Transverse colon (tissue), 3 donors: ENCODE measurements around the gene SON.

ENCODE experiments used
- CTCF ChIP-seq, 5 experiments: fragments of 200-600 bp in 3 of 5; fragments of 450-650 bp in 2 of 5; sonication (generic) in 3 of 5; IDR thresholded peaks; 1 replicate in 2 of 5; 2 replicates in 3 of 5; pipeline ENCODE4 v1.5.1; 2016 to 2017; ENCODE audit warnings: antibody characterized with exemption in 5 of 5, inconsistent platforms in 3 of 5, mild to moderate bottlenecking in 2 of 5, moderate library complexity in 1 of 5
- POLR2A ChIP-seq: fragments of 450-650 bp; IDR thresholded peaks from one replicate; pipeline ENCODE4 v1.6.1; 2016; ENCODE audit warnings: antibody characterized with exemption, mild to moderate bottlenecking, moderate library complexity

- no peak for TF ChIP-seq CTCF (IDR thresholded peaks at IDR 0.05)
- no peak for TF ChIP-seq POLR2A
These were observed 47.1 kb upstream of the SON start for GRCh38 chr21:33495743-33496142.
